CD4-positive, alpha-beta T cell treated with Interleukin-15 for 1 hour (primary cell): ENCODE data around the gene SLC7A9.
"Not testable (repeated sequence)": the region's sequence is repeated elsewhere in the genome, so short reads cannot be mapped to it uniquely, and the experiment has no call there.

Experiments used
- DNase-seq: peaks from one replicate; pipeline ENCODE4 v3.0.0-alpha.2; 2020

Gene SLC7A9

DNA sequence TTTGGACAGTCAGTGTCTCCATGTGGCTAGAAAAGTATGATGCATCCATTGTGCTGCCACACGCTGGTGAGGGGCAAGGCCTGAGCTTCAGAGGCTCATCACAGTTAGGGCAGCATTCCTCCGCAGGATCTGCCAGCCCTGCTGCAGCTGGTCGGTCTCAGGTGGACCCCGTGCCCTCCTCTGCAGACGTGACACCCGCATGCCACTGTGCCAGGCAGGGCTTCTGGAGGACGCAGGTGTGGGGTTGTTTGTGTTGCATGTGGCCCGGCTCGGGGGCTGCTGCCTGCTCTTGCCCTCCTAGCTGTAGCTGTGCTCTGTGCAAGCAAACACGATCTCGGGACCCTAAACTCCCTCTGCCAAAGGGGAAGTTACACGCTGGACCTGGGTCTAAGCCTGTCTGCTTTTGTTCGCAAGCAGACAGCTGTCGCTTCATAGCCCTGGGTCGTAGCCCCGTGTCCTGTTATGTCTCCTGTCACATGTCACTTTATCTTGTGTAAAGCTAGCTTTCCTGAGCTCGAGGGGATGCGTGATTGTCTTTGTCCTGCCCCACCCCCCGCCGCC lies 45.3 kb downstream of the SLC7A9 start:
- DNase-seq, result no peak

DNA sequence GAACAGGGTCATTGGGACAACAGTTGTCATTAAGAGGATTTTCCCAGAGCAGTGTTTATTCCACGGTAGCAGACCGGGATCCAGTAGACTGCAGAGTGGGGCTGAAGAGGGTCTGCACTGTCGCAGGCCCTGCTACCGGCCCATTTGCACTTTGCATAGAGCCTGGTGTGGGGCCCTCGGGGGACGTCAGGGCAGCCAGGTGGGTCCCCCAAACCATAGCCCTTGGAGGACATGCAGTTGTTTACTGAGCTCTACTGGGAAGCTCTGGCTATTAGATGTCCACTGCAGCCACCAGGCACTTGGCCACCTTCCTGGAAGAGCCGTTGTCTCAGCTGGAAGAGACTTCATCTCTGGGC lies 45.8 kb downstream of the SLC7A9 start:
- no peak for DNase-seq

DNA sequence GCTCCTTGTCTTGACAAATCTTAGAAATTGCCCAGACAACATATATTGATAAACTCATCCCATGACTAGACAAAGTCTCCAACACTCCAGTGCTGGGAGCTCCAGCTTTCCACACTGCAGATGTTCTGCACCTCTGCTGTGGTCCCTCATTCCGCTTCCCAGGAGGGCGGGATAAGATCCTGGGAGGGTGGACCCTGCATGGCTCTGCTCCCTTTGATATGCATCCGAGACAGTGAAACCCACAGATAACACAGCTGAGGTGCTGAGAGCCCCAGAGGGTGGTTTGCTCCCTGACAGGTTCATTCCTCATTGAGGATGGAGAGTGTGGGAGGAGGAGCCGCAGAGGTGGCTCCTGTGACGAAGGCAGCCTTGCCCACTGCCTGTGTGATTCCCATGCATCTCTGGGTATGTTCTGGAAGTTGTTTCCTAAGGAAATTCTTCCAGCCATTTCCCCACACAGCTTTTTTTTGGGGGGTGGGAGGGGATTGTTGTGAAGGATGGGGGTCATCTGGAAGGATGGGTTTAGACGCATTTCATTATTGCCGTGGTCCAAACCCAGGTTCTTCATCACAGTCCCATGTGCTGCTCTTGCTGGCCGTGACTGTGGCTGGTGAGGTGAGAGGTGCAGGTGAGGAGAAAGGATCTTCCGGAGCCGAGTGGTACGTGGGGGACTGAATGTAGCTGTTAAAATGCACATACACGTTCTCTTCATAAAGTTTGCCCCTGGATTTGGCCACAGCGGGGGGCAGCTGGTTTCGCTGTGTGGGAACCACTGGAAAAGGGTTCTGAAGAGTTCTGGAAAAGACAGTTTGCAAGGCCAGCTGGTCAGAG lies 46.4 kb downstream of the SLC7A9 start:
- DNase-seq, result no peak

- DNase-seq, result no peak
Observed at GRCh38 chr19:32819419-32820400, 49.9 kb downstream of the SLC7A9 start.

- DNase-seq, result no peak
Observed at GRCh38 chr19:32818536-32818935, 51.0 kb downstream of the SLC7A9 start.

GRCh38 chr19:32817569-32818476 lies 51.7 kb downstream of the SLC7A9 start:
- DNase-seq, result no peak

DNA sequence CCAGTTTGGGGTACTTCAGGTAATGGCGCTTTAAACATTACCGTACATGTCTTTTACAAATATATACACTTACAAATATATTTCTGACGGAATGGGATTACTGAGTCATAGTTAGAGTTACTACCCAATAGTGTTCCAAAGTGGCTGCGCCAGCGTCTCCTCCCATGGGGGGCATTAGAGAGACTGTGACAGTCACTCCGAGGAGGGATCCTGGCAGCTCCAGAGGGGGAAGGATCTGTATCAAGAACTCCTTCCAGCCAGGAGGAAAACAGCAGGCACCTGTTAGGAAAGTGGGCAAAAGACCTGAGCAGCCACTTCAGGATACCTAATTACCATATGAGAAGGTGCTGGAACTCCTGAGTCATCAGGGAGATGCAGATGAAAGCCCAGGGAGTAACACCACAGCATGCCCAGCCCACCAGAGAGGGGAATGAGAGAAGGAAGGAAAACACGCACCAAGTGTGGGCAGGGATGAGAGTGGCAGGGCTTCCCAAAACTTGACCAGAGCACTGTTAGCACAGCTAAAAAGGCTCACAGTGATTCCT lies 52.9 kb downstream of the SLC7A9 start:
- no peak for DNase-seq

GRCh38 chr19:32814624-32815023 lies 54.9 kb downstream of the SLC7A9 start:
- DNase-seq, result no peak

DNA sequence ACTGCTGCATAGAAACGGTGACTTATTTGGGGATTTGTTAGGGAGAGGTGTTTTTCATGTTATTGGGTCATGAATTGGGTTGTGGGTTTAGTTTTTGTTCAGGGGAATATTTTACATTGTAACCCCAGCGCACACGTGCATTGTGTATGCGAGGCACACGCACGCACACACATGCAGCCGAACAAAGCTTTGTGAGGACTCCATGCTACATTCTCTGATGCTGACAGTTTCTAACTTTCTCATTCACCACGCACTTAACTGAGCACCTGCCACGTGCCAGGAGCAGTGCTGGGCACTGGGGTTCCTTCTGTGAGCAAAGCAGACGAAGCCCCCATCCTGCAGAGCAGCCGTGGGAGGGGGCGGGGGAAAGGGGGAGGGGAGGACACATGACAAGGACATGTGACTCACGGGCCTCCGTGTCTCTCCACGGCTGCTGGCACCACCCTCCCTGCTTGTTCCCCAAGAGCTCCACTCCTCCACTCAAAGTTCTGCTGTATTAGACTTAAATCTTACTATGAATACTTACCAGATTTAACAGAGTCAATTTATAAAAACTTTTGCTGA lies 55.6 kb downstream of the SLC7A9 start:
- no peak for DNase-seq

GRCh38 chr19:32812571-32812970 lies 57.0 kb downstream of the SLC7A9 start:
- DNase-seq, result no peak

DNA sequence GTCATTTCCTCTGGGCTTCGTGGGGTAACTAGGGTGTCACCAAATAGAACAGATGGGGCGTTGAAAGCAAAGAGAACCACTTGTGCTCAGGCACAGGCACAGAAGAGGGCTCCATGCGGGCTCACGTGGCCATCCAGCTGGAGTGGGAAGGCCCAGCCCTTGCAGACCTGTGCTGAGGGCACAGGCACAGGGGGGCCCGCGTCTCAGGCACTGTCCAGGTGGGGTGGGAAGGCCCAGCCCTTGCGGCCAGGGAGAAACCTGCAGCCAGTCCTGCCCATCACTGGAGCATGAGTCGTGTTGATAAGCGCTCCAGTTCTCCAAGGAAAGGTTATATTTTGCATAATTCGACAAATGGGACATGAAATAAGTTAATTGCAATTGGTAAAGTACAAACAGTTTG lies 57.5 kb downstream of the SLC7A9 start:
- DNase-seq, result no peak

GRCh38 chr19:32811151-32811550 lies 58.4 kb downstream of the SLC7A9 start:
- DNase-seq, result no peak

- DNase-seq, result no peak
Observed at GRCh38 chr19:32810452-32810851, 59.1 kb downstream of the SLC7A9 start.

- DNase-seq, result no peak
Observed at GRCh38 chr19:32809754-32810153, 59.8 kb downstream of the SLC7A9 start.

DNA sequence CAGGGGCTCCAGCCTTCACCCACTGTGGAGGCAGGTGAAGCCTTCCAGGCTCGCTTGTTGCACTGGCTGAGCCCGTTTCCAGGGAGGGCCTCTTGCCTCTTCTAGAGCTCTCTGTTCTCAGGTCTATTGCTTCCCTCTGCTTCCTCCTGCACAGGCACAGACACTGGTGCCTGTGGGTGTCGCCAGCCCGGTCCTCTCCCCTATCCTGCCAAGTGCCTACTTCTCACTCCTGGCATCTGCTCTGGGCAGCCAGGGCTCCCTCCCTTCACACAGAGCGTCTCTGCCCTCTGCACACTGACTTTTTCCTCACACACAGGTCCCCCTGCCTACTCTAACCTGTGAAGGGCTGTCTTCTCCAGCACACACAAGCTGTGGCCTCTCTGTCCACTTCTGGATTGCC lies 60.3 kb downstream of the SLC7A9 start:
- no peak for DNase-seq

DNA sequence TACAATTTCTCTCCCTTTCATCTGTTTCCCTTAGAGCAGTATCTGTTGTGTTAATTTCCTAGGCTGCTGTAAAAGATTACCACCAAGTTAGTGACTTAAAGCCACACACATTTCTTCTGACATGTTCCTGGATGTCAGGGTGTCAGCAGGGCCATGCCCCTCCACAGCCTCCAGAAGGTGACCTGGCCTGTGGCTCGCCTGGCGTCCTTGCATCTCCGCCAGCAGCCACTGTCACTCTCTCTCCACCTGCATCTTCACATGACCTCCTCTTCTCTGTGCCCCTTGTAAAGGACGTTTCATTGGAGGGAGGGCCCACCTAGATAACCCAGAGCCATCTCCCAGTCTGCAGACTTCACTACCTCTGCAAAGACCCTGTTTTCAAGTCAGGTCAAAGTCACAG lies 61.3 kb downstream of the SLC7A9 start:
- no peak for DNase-seq

DNA sequence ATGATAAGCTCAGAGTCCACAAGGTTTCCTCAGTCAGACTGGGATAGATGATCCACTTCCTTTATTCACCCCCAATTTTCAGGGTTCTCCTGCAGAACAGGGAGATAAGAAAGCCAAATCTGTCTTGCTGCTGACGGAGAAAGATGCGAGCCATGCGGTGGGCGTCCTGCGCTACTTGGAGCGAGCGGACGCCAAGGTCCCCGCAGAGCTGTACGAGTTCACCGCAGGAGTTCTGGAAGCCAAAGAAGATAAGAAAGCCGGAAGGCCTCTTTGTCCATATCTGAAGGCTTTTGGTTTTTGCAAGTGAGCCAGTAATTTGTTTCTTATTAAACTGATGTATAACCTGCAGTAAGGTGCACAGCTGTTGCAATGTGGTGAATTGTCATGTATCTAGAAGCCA lies 66.7 kb downstream of the SLC7A9 start:
- DNase-seq, result no peak

GRCh38 chr19:32800754-32801153 lies 68.8 kb downstream of the SLC7A9 start:
- DNase-seq, result no peak

GRCh38 chr19:32800191-32800590 lies 69.4 kb downstream of the SLC7A9 start:
- no peak for DNase-seq

- DNase-seq, result no peak
Observed at GRCh38 chr19:32798201-32798600, 71.4 kb downstream of the SLC7A9 start.

- DNase-seq, result no peak
Observed at GRCh38 chr19:32789429-32789828, 80.1 kb downstream of the SLC7A9 start.

GRCh38 chr19:32787895-32788294 lies 81.7 kb downstream of the SLC7A9 start:
- DNase-seq, result not testable (repeated sequence)
